ENCODE data around the gene BEAN1.

DNA sequence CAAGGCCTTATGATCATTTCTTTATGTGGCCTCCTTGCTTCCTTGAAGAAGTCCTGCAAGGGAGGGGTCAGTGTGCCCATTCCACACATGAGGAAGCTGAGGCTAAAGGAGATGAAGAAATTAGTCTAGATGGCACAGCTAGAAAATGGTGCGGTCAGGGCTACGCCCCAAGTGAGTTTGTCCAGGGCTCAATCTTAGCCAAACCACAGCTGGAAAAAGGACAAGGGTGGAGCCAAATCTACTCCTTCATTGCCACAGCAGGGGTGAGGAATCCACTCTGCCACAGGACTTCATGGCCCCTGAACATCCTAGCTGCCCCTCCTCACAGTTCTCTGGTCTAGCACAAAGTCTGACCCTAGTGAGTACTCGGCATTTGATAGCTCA lies 16.2 kb downstream of the BEAN1 start:
- TF ChIP-seq, protein P1, sequence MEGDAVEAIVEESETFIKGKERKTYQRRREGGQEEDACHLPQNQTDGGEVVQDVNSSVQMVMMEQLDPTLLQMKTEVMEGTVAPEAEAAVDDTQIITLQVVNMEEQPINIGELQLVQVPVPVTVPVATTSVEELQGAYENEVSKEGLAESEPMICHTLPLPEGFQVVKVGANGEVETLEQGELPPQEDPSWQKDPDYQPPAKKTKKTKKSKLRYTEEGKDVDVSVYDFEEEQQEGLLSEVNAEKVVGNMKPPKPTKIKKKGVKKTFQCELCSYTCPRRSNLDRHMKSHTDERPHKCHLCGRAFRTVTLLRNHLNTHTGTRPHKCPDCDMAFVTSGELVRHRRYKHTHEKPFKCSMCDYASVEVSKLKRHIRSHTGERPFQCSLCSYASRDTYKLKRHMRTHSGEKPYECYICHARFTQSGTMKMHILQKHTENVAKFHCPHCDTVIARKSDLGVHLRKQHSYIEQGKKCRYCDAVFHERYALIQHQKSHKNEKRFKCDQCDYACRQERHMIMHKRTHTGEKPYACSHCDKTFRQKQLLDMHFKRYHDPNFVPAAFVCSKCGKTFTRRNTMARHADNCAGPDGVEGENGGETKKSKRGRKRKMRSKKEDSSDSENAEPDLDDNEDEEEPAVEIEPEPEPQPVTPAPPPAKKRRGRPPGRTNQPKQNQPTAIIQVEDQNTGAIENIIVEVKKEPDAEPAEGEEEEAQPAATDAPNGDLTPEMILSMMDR (conservative IDR thresholded peaks at IDR 0.05; ENCODE audit: low read depth in 2 of 2): no peak
- no peak for TF ChIP-seq POLR2AphosphoS5 (IDR thresholded peaks at IDR 0.05; ENCODE audit: low read depth)
- TF ChIP-seq EZH2 (IDR thresholded peaks at IDR 0.05; ENCODE audit: low read depth, unreplicated experiment): no peak
- TF ChIP-seq, protein P2, sequence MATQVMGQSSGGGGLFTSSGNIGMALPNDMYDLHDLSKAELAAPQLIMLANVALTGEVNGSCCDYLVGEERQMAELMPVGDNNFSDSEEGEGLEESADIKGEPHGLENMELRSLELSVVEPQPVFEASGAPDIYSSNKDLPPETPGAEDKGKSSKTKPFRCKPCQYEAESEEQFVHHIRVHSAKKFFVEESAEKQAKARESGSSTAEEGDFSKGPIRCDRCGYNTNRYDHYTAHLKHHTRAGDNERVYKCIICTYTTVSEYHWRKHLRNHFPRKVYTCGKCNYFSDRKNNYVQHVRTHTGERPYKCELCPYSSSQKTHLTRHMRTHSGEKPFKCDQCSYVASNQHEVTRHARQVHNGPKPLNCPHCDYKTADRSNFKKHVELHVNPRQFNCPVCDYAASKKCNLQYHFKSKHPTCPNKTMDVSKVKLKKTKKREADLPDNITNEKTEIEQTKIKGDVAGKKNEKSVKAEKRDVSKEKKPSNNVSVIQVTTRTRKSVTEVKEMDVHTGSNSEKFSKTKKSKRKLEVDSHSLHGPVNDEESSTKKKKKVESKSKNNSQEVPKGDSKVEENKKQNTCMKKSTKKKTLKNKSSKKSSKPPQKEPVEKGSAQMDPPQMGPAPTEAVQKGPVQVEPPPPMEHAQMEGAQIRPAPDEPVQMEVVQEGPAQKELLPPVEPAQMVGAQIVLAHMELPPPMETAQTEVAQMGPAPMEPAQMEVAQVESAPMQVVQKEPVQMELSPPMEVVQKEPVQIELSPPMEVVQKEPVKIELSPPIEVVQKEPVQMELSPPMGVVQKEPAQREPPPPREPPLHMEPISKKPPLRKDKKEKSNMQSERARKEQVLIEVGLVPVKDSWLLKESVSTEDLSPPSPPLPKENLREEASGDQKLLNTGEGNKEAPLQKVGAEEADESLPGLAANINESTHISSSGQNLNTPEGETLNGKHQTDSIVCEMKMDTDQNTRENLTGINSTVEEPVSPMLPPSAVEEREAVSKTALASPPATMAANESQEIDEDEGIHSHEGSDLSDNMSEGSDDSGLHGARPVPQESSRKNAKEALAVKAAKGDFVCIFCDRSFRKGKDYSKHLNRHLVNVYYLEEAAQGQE (IDR thresholded peaks at IDR 0.05; ENCODE audit: unreplicated experiment): no peak

Data from GM23338 (cell line).